ENCODE measurements around the gene RFX4.

The RFX4 gene

DNA sequence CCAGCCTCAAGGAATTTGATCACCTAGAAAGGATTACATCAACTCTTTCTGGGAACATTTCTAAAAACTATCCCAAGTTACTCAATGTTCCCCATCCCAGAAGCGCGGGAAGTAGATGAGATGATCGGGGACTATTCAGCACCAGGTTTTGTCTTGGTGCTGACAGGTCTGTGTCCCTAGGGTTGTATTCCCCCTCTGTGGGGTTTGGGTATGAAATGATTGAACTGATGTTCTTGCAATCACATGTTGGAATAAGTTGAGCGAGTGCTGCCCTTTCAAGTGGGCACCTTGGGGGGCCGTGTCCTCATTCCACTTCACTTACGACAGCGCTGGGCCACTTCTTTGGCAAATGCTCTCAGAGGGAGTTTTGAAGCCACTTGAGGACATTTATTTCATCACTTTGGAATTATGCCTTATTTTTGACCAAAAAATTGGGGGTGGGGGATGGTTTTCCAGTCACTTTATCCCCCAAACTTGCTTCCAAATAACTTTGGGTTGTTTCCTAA is 69.8 kb downstream of the RFX4 start:
- Histone ChIP-seq H3K36me3 (ENCODE audit: control insufficient read depth in 1 of 2, insufficient read depth in 2 of 2, low read length in 2 of 2) (no peaks in the 10 kb centered on the region), H3K9me3 (ENCODE audit: insufficient read depth, low read depth, low read length) (no peaks in the 10 kb centered on the region), H3K9ac (ENCODE audit: low read length) (no peak overlapping the region), H3K79me2 (ENCODE audit: control insufficient read depth, insufficient read depth, low read length, poor library complexity) (no peaks in the 10 kb centered on the region), H3K4me2 (ENCODE audit: low read length) (no peak overlapping the region), H3K4me3 (ENCODE audit: low read depth, low read length) (no peak overlapping the region), H2AFZ (ENCODE audit: insufficient read depth, low read length, poor library complexity) (no peak overlapping the region), H3K27me3 (ENCODE audit: insufficient read depth, low read length) (no peaks in the 10 kb centered on the region), H3K79me1 (ENCODE audit: low read length) (no peaks in the 10 kb centered on the region), H4K12ac (ENCODE audit: low read depth, low read length) (no peak overlapping the region), H3K18ac (ENCODE audit: low read length) (no peak overlapping the region), H4K8ac (ENCODE audit: low read depth, low read length) (no peak overlapping the region), H2AK5ac (ENCODE audit: low read length) (no peak overlapping the region), H3K23ac (ENCODE audit: low read length) (no peak overlapping the region), H2BK12ac (ENCODE audit: low read length) (no peak overlapping the region), H3K4me1 (ENCODE audit: control insufficient read depth in 1 of 2, insufficient read depth in 2 of 2, low read length in 2 of 2) (no peaks in the 10 kb centered on the region), H3K27ac (ENCODE audit: low read depth, low read length) (no peak overlapping the region), H2BK5ac (ENCODE audit: low read depth, low read length, poor library complexity) (no peak overlapping the region), H4K91ac (ENCODE audit: low read depth, low read length) (no peak overlapping the region), H3K4ac (ENCODE audit: low read depth, low read length) (no peak overlapping the region), H3K14ac (ENCODE audit: low read length) (no peak overlapping the region), H2BK120ac (ENCODE audit: insufficient read depth, low read length, poor library complexity) (no peak overlapping the region)
- WGBS (ENCODE audit: extremely low coverage, insufficient coverage, insufficient read length): no CpG with 5 or more reads among the region's 7 CpGs
- DNase-seq: no peak

DNA sequence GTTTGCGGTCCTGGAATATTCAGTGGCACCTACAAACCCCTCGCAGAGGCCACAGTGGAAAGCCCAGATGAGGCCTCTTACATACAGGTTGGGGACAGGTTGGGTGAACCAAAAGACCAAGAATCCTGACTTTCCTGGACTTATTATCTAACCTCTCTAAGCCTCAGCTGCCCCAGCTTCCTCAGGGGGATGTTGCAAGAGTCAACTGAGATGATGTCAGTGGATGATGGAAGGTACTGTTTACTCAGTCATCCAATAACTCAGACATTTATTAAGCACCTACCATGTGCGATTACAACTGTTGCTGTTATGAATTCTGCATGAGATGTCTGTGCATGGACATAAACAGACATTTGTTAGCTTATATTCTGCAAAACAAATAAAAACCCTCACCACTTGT is 72.8 kb downstream of the RFX4 start:
- Histone ChIP-seq H3K9me3 (ENCODE audit: insufficient read depth, low read depth, low read length) (peaks cover 6% of the 10 kb centered on the region), H3K14ac (ENCODE audit: low read length) (no peak overlapping the region), H3K27ac (ENCODE audit: low read depth, low read length) (no peak overlapping the region), H3K4me1 (ENCODE audit: control insufficient read depth in 1 of 2, insufficient read depth in 2 of 2, low read length in 2 of 2) (no peaks in the 10 kb centered on the region), H3K23ac (ENCODE audit: low read length) (no peak overlapping the region), H2AFZ (ENCODE audit: insufficient read depth, low read length, poor library complexity) (no peak overlapping the region), H3K79me1 (ENCODE audit: low read length) (no peaks in the 10 kb centered on the region), H3K4me2 (ENCODE audit: low read length) (no peak overlapping the region), H3K27me3 (ENCODE audit: insufficient read depth, low read length) (no peaks in the 10 kb centered on the region), H3K9ac (ENCODE audit: low read length) (no peak overlapping the region), H4K12ac (ENCODE audit: low read depth, low read length) (no peak overlapping the region), H2BK12ac (ENCODE audit: low read length) (no peak overlapping the region), H2BK120ac (ENCODE audit: insufficient read depth, low read length, poor library complexity) (no peak overlapping the region), H3K4ac (ENCODE audit: low read depth, low read length) (no peak overlapping the region), H3K36me3 (ENCODE audit: control insufficient read depth in 1 of 2, insufficient read depth in 2 of 2, low read length in 2 of 2) (no peaks in the 10 kb centered on the region), H3K79me2 (ENCODE audit: control insufficient read depth, insufficient read depth, low read length, poor library complexity) (no peaks in the 10 kb centered on the region), H2BK5ac (ENCODE audit: low read depth, low read length, poor library complexity) (no peak overlapping the region), H4K8ac (ENCODE audit: low read depth, low read length) (no peak overlapping the region), H3K4me3 (ENCODE audit: low read depth, low read length) (no peak overlapping the region), H3K18ac (ENCODE audit: low read length) (no peak overlapping the region), H2AK5ac (ENCODE audit: low read length) (no peak overlapping the region), H4K91ac (ENCODE audit: low read depth, low read length) (no peak overlapping the region)
- no CpG with 5 or more reads among the region's 3 CpGs for WGBS (ENCODE audit: extremely low coverage, insufficient coverage, insufficient read length)
- no peak for DNase-seq

DNA sequence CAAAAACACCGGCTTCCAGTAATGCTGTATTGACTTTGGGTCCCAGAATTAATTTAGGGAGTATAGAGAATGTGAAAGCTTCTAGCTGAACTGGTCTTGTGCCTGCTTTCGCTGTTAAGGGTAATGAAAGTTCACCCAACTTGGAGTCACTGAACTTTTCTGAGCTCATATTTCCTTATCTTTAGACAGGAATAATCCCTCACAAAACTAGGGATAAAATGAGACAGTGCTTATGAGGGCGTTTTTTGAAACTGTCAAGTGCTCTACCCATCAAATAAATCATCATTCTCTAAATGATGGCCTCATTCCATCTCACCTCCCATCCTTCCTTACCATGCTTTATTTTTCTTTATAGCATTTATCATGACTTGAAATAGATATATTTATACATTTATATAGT is 74.7 kb downstream of the RFX4 start:
- no peak overlapping the region for H2AK5ac ChIP-seq (ENCODE audit: low read length)
- H2AFZ ChIP-seq (ENCODE audit: insufficient read depth, low read length, poor library complexity): no peak overlapping the region
- H3K27ac ChIP-seq (ENCODE audit: low read depth, low read length): no peak overlapping the region
- H3K27me3 ChIP-seq (ENCODE audit: insufficient read depth, low read length): no peaks in the 10 kb centered on the region
- no peak overlapping the region for H4K12ac ChIP-seq (ENCODE audit: low read depth, low read length)
- no peak overlapping the region for H4K91ac ChIP-seq (ENCODE audit: low read depth, low read length)
- H4K8ac ChIP-seq (ENCODE audit: low read depth, low read length): no peak overlapping the region
- H3K36me3 ChIP-seq (ENCODE audit: control insufficient read depth in 1 of 2, insufficient read depth in 2 of 2, low read length in 2 of 2): no peaks in the 10 kb centered on the region
- H3K4me3 ChIP-seq (ENCODE audit: low read depth, low read length): no peak overlapping the region
- no peak overlapping the region for H2BK5ac ChIP-seq (ENCODE audit: low read depth, low read length, poor library complexity)
- no peaks in the 10 kb centered on the region for H3K79me1 ChIP-seq (ENCODE audit: low read length)
- no CpG with 5 or more reads among the region's 3 CpGs for WGBS (ENCODE audit: extremely low coverage, insufficient coverage, insufficient read length)
- H3K4me1 ChIP-seq (ENCODE audit: control insufficient read depth in 1 of 2, insufficient read depth in 2 of 2, low read length in 2 of 2): no peaks in the 10 kb centered on the region
- no peak overlapping the region for H2BK120ac ChIP-seq (ENCODE audit: insufficient read depth, low read length, poor library complexity)
- no peak overlapping the region for H3K4ac ChIP-seq (ENCODE audit: low read depth, low read length)
- H3K9me3 ChIP-seq (ENCODE audit: insufficient read depth, low read depth, low read length): peaks cover 7% of the 10 kb centered on the region
- no peak for DNase-seq
- no peak overlapping the region for H3K18ac ChIP-seq (ENCODE audit: low read length)
- H2BK12ac ChIP-seq (ENCODE audit: low read length): no peak overlapping the region
- no peak overlapping the region for H3K23ac ChIP-seq (ENCODE audit: low read length)
- no peak overlapping the region for H3K14ac ChIP-seq (ENCODE audit: low read length)
- no peaks in the 10 kb centered on the region for H3K79me2 ChIP-seq (ENCODE audit: control insufficient read depth, insufficient read depth, low read length, poor library complexity)
- H3K9ac ChIP-seq (ENCODE audit: low read length): no peak overlapping the region
- no peak overlapping the region for H3K4me2 ChIP-seq (ENCODE audit: low read length)

DNA sequence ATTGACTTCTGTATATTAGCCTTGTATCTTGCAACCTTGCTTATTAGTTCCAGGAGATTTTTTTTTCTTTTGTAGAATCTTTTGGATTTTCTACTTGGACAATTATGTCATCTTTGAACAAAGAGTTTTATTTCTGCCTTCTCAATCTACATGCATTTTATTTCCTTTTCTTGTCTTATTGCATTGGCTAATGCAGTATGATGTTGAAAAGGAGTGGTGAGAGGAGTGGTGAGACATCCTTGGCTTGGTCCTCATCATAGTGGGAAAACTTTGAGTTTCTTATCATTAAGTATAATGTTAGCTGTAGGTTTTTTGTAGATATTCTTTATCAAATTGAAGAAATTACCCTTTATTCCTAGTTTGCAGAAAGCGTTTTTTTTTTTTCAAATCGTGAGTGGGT is 80.6 kb downstream of the RFX4 start:
- Histone ChIP-seq H3K27ac (ENCODE audit: low read depth, low read length) (no peak overlapping the region), H3K4me2 (ENCODE audit: low read length) (no peak overlapping the region), H2BK5ac (ENCODE audit: low read depth, low read length, poor library complexity) (no peak overlapping the region), H2BK12ac (ENCODE audit: low read length) (no peak overlapping the region), H3K4me3 (ENCODE audit: low read depth, low read length) (no peak overlapping the region), H4K91ac (ENCODE audit: low read depth, low read length) (no peak overlapping the region), H3K14ac (ENCODE audit: low read length) (no peak overlapping the region), H3K9me3 (ENCODE audit: insufficient read depth, low read depth, low read length) (peaks cover 7% of the 10 kb centered on the region), H3K36me3 (ENCODE audit: control insufficient read depth in 1 of 2, insufficient read depth in 2 of 2, low read length in 2 of 2) (no peaks in the 10 kb centered on the region), H3K79me2 (ENCODE audit: control insufficient read depth, insufficient read depth, low read length, poor library complexity) (no peaks in the 10 kb centered on the region), H4K8ac (ENCODE audit: low read depth, low read length) (no peak overlapping the region), H3K4ac (ENCODE audit: low read depth, low read length) (no peak overlapping the region), H3K9ac (ENCODE audit: low read length) (no peak overlapping the region), H3K23ac (ENCODE audit: low read length) (no peak overlapping the region), H3K4me1 (ENCODE audit: control insufficient read depth in 1 of 2, insufficient read depth in 2 of 2, low read length in 2 of 2) (no peaks in the 10 kb centered on the region), H3K27me3 (ENCODE audit: insufficient read depth, low read length) (no peaks in the 10 kb centered on the region), H2AFZ (ENCODE audit: insufficient read depth, low read length, poor library complexity) (no peak overlapping the region), H3K18ac (ENCODE audit: low read length) (no peak overlapping the region), H4K12ac (ENCODE audit: low read depth, low read length) (no peak overlapping the region), H2BK120ac (ENCODE audit: insufficient read depth, low read length, poor library complexity) (no peak overlapping the region), H2AK5ac (ENCODE audit: low read length) (no peak overlapping the region), H3K79me1 (ENCODE audit: low read length) (no peaks in the 10 kb centered on the region)
- no peak for DNase-seq
- WGBS (ENCODE audit: extremely low coverage, insufficient coverage, insufficient read length): no CpG with 5 or more reads among the region's 2 CpGs

All from trophoblast cell (in vitro differentiated cells and primary cell).